GM13976 (cell line): ENCODE data around the gene ZBTB9.

Experiments
- DNase-seq: peaks from one replicate; pipeline ENCODE4 v3.0.0; 2012; ENCODE audit warnings: low spot score
- CTCF ChIP-seq: IDR thresholded peaks from 2 replicates; pipeline ENCODE4 v1.5.1; 2012; ENCODE audit warnings: borderline replicate concordance, mild to moderate bottlenecking; ENCODE audit not compliant: insufficient read depth; ENCODE audit errors: extremely low read depth, missing control alignments, control extremely low read depth
- in situ Hi-C: fragments of 300-500 bp; cut with MboI; formaldehyde crosslinking; loops from one replicate; pipeline ENCODE4 v1.12.0; 2022; ENCODE audit warnings: low sequenced_read_pairs, mixed read lengths, inconsistent platforms; ENCODE audit not compliant: unreplicated experiment

ZBTB9 gene

GRCh38 chr6:33441457-33441856 lies 12.9 kb upstream of the ZBTB9 start:
- in situ Hi-C loops, result no loop called here
- DNase-seq, result peak; percentile 18
- TF ChIP-seq CTCF, result no peak

- no peak for TF ChIP-seq CTCF
- peak; percentile 16 for DNase-seq
- in situ Hi-C loops, result no loop called here
Measured at GRCh38 chr6:33442283-33442682, 12.1 kb upstream of the ZBTB9 start.

- TF ChIP-seq CTCF, result no peak
- in situ Hi-C loops, result no loop called here
- DNase-seq, result peak; percentile 21
Measured at GRCh38 chr6:33443025-33443424, 11.4 kb upstream of the ZBTB9 start.

- in situ Hi-C loops, result no loop called here
- no peak for TF ChIP-seq CTCF
- peak; percentile 17 for DNase-seq
Measured at GRCh38 chr6:33443619-33444504, 10.5 kb upstream of the ZBTB9 start.

- in situ Hi-C loops, result no loop called here
Measured at GRCh38 chr6:33445119-33445603, 9.2 kb upstream of the ZBTB9 start.

GRCh38 chr6:33446356-33446755 lies 8.0 kb upstream of the ZBTB9 start:
- in situ Hi-C loops, result no loop called here
- DNase-seq, result no peak

More at GRCh38 chr6:33445119-33445603, 9.2 kb upstream of the ZBTB9 start:
- TF ChIP-seq CTCF, result no peak
- no peak for DNase-seq

More at GRCh38 chr6:33446356-33446755, 8.0 kb upstream of the ZBTB9 start:
- TF ChIP-seq CTCF, result no peak
